Measurements from ENCODE around the gene PHF12.

PHF12 gene

GRCh38 chr17:28881533-28882056 is 69.7 kb downstream of the PHF12 start:
- Histone ChIP-seq H3K36me3 (ENCODE audit: insufficient read depth, low read length) (peaks cover 49% of the 10 kb centered on the region; the same call in 1 of the 2 replicates), H3K27me3 (ENCODE audit: insufficient read depth, low read length) (no peaks in the 10 kb centered on the region), H3K4me3 (ENCODE audit: low read depth, low read length, poor library complexity, severe bottlenecking) (no peak overlapping the region), H3K79me2 (ENCODE audit: insufficient read depth, low read length) (no peaks in the 10 kb centered on the region), H3K27ac (ENCODE audit: low read depth, low read length, poor library complexity, severe bottlenecking) (no peak overlapping the region), H3K9ac (ENCODE audit: low read length) (no peak overlapping the region), H3K9me2 (ENCODE audit: low read depth, low read length) (no peaks in the 10 kb centered on the region), H4K20me1 (ENCODE audit: insufficient read depth, low read length) (no peaks in the 10 kb centered on the region), H2AFZ (ENCODE audit: low read length) (no peak overlapping the region), H3F3A (ENCODE audit: insufficient read depth, low read length) (no peaks in the 10 kb centered on the region), H3K4me2 (ENCODE audit: low read length) (no peak overlapping the region), H3K4me1 (ENCODE audit: insufficient read depth, low read length, severe bottlenecking) (no peaks in the 10 kb centered on the region), H3K9me3 (ENCODE audit: low read length) (no peaks in the 10 kb centered on the region)
- TF ChIP-seq, protein P1, sequence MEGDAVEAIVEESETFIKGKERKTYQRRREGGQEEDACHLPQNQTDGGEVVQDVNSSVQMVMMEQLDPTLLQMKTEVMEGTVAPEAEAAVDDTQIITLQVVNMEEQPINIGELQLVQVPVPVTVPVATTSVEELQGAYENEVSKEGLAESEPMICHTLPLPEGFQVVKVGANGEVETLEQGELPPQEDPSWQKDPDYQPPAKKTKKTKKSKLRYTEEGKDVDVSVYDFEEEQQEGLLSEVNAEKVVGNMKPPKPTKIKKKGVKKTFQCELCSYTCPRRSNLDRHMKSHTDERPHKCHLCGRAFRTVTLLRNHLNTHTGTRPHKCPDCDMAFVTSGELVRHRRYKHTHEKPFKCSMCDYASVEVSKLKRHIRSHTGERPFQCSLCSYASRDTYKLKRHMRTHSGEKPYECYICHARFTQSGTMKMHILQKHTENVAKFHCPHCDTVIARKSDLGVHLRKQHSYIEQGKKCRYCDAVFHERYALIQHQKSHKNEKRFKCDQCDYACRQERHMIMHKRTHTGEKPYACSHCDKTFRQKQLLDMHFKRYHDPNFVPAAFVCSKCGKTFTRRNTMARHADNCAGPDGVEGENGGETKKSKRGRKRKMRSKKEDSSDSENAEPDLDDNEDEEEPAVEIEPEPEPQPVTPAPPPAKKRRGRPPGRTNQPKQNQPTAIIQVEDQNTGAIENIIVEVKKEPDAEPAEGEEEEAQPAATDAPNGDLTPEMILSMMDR (IDR thresholded peaks at IDR 0.05; ENCODE audit: low read length): no peak
- TF ChIP-seq EZH2 (IDR thresholded peaks at IDR 0.05; ENCODE audit: borderline replicate concordance, low read length): no peak

DNA sequence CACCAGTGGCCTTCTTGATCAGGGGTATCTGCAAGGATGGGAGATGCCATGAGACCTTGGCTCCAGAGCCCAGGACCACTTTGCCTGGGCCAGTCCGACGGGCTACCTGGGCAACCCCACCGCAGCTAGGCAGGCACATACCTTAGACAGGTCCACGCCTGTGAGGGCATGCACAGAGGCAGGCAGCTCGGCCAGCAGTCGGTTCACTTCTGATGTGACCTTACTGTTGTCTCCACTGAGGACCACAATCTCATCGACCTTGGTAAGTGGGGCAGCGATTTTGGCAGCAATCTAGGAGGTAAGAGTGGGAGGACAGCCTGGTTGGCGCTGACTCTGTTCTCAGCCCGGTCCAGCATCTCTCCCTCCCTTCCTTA is 70.8 kb downstream of the PHF12 start:
- Histone ChIP-seq H3K36me3 (ENCODE audit: insufficient read depth, low read length) (peaks cover 49% of the 10 kb centered on the region; the same call in 1 of the 2 replicates), H3K4me1 (ENCODE audit: insufficient read depth, low read length, severe bottlenecking) (no peaks in the 10 kb centered on the region), H3K9me2 (ENCODE audit: low read depth, low read length) (no peaks in the 10 kb centered on the region), H3K9ac (ENCODE audit: low read length) (no peak overlapping the region), H4K20me1 (ENCODE audit: insufficient read depth, low read length) (no peaks in the 10 kb centered on the region), H3K4me2 (ENCODE audit: low read length) (no peak overlapping the region), H3K4me3 (ENCODE audit: low read depth, low read length, poor library complexity, severe bottlenecking) (no peak overlapping the region), H3K79me2 (ENCODE audit: insufficient read depth, low read length) (no peaks in the 10 kb centered on the region), H3K9me3 (ENCODE audit: low read length) (no peaks in the 10 kb centered on the region), H3K27ac (ENCODE audit: low read depth, low read length, poor library complexity, severe bottlenecking) (no peak overlapping the region), H2AFZ (ENCODE audit: low read length) (no peak overlapping the region), H3F3A (ENCODE audit: insufficient read depth, low read length) (no peaks in the 10 kb centered on the region), H3K27me3 (ENCODE audit: insufficient read depth, low read length) (no peaks in the 10 kb centered on the region)
- no peak for TF ChIP-seq EZH2 (IDR thresholded peaks at IDR 0.05; ENCODE audit: borderline replicate concordance, low read length)
- TF ChIP-seq, protein P1 (IDR thresholded peaks at IDR 0.05; ENCODE audit: low read length): no peak

DNA sequence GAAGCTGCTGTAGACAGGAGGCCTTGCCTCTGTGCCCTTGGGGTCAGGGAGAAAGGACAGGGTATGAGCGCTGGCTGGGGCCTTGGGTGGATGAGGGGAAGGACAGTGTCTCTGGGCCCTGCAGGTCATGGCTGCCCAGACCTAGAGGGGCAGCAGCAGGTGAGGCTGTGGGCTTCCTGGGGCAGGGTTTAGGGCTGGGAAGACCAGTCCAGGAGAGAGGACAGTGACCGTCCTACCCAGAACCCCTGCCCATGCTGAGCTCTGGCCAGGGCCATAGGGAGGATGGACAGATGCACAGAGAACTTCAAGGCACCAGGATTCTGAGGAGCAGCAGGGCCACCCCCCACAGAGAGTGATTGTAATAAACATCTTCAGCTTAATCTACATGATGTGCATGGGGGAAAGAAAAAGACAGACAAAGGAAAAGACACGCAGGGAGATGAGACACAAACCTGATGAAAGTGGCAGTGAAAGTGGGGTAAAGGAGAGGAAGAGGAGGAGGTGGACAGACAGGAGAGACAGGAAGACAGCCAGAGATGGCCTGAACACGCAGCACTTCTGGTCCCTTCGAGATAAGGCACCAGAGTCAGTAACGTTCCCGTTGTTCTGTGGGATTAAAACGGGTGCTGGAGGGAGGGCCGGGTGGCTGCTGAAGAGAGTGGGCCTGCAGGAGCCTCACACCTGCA is 71.3 kb downstream of the PHF12 start:
- no peaks in the 10 kb centered on the region for H4K20me1 ChIP-seq (ENCODE audit: insufficient read depth, low read length)
- no peaks in the 10 kb centered on the region for H3K4me1 ChIP-seq (ENCODE audit: insufficient read depth, low read length, severe bottlenecking)
- TF ChIP-seq EZH2 (IDR thresholded peaks at IDR 0.05; ENCODE audit: borderline replicate concordance, low read length): no peak
- TF ChIP-seq, protein P1 (IDR thresholded peaks at IDR 0.05; ENCODE audit: low read length): no peak
- H3K27ac ChIP-seq (ENCODE audit: low read depth, low read length, poor library complexity, severe bottlenecking): no peak overlapping the region
- H3K79me2 ChIP-seq (ENCODE audit: insufficient read depth, low read length): no peaks in the 10 kb centered on the region
- H3K9me3 ChIP-seq (ENCODE audit: low read length): no peaks in the 10 kb centered on the region
- H3K4me2 ChIP-seq (ENCODE audit: low read length): no peak overlapping the region
- H3K36me3 ChIP-seq (ENCODE audit: insufficient read depth, low read length): peaks cover 49% of the 10 kb centered on the region; the same call in 1 of the 2 replicates
- no peak overlapping the region for H3K9ac ChIP-seq (ENCODE audit: low read length)
- no peak overlapping the region for H2AFZ ChIP-seq (ENCODE audit: low read length)
- H3K9me2 ChIP-seq (ENCODE audit: low read depth, low read length): no peaks in the 10 kb centered on the region
- H3F3A ChIP-seq (ENCODE audit: insufficient read depth, low read length): no peaks in the 10 kb centered on the region
- no peak overlapping the region for H3K4me3 ChIP-seq (ENCODE audit: low read depth, low read length, poor library complexity, severe bottlenecking)
- H3K27me3 ChIP-seq (ENCODE audit: insufficient read depth, low read length): no peaks in the 10 kb centered on the region
